Measurements from ENCODE around the gene TRIM31.

Gene TRIM31

GRCh38 chr6:30136570-30137286 is 23.8 kb upstream of the TRIM31 start:
- no peak overlapping the region for H3K9ac ChIP-seq (ENCODE audit: low read length)
- H3K27me3 ChIP-seq (replicated peaks; ENCODE audit: insufficient read depth, low read length): peaks cover 30% of the 10 kb centered on the region
- no peaks in the 10 kb centered on the region for H3K9me2 ChIP-seq (replicated peaks; ENCODE audit: insufficient read depth, low read length)
- H3K36me3 ChIP-seq (replicated peaks; ENCODE audit: insufficient read depth, low read length): no peaks in the 10 kb centered on the region
- H3F3A ChIP-seq (ENCODE audit: insufficient read depth, low read length): peaks cover 4% of the 10 kb centered on the region; the same call in 1 of the 2 replicates
- H4K20me1 ChIP-seq (ENCODE audit: insufficient read depth, low read length): no peaks in the 10 kb centered on the region
- H3K27ac ChIP-seq (ENCODE audit: low read length): no peak overlapping the region
- H3K4me2 ChIP-seq (ENCODE audit: low read depth, low read length): peak overlapping the region; percentile 55; the same call in 1 of the 2 replicates
- no peak for TF ChIP-seq CTCF (IDR thresholded peaks at IDR 0.05; ENCODE audit: low read length)
- no peak for TF ChIP-seq EZH2phosphoT487 (IDR thresholded peaks at IDR 0.05; ENCODE audit: low read length)
- no peak for TF ChIP-seq EZH2 (optimal IDR thresholded peaks at IDR 0.05; ENCODE audit: low read depth, low read length)
- no peak overlapping the region for H2AFZ ChIP-seq (ENCODE audit: low read length)
- H3K4me3 ChIP-seq (ENCODE audit: low read length): no peak overlapping the region
- no peaks in the 10 kb centered on the region for H3K9me3 ChIP-seq (replicated peaks; ENCODE audit: insufficient read depth, low read length)
- peaks cover 19% of the 10 kb centered on the region for H3K4me1 ChIP-seq (ENCODE audit: low read length)
- peak; percentile 77 for DNase-seq
- H3K79me2 ChIP-seq (ENCODE audit: low read length): no peaks in the 10 kb centered on the region

- no peaks in the 10 kb centered on the region for H3K36me3 ChIP-seq (replicated peaks; ENCODE audit: insufficient read depth, low read length)
- H3K9ac ChIP-seq (ENCODE audit: low read length): no peak within 1 kb of the TSS
- no peaks in the 10 kb centered on the region for H3K9me2 ChIP-seq (replicated peaks; ENCODE audit: insufficient read depth, low read length)
- peaks cover 6% of the 10 kb centered on the region for H3F3A ChIP-seq (ENCODE audit: insufficient read depth, low read length)
- H3K4me2 ChIP-seq (ENCODE audit: low read depth, low read length): peak within 1 kb of the TSS; percentile 55; the same call in 1 of the 2 replicates
- no peaks in the 10 kb centered on the region for H3K9me3 ChIP-seq (replicated peaks; ENCODE audit: insufficient read depth, low read length)
- no peak for TF ChIP-seq EZH2 (optimal IDR thresholded peaks at IDR 0.05; ENCODE audit: low read depth, low read length)
- no peak within 1 kb of the TSS for H2AFZ ChIP-seq (ENCODE audit: low read length)
- H3K79me2 ChIP-seq (ENCODE audit: low read length): no peaks in the 10 kb centered on the region
- no peak within 1 kb of the TSS for H3K27ac ChIP-seq (ENCODE audit: low read length)
- peaks cover 35% of the 10 kb centered on the region for H3K27me3 ChIP-seq (replicated peaks; ENCODE audit: insufficient read depth, low read length)
- DNase-seq: no peak
- H4K20me1 ChIP-seq (ENCODE audit: insufficient read depth, low read length): no peaks in the 10 kb centered on the region
- H3K4me1 ChIP-seq (ENCODE audit: low read length): peaks cover 19% of the 10 kb centered on the region
- no peak within 1 kb of the TSS for H3K4me3 ChIP-seq (ENCODE audit: low read length)
These were observed 22.9 kb upstream of the TRIM31 start, which contains the start of gene TRIM40 for GRCh38 chr6:30135757-30136156. TSS of gene TRIM40 (plus strand) at chr6:30136140. CDS start at chr6:30137037, 897 bp downstream.

DNA sequence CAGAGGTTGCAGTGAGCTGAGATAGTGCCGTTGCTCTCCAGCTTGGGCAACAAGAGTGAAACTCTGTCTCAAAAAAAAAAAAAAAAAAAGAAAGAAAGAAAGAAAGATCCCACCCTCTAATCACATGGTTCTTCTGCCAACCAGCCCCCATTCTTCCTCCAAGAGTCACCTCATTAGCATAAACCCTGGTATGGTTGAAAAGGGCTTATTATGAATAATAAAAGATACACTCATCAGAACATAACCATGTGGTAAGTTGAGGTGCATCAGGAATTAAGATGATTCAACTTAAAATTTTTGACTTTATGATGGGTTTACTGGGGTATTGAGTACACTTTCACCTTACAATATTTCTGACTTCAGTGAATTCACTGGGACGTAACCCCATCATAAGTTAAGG is 22.3 kb upstream of the TRIM31 start:
- H3K27ac ChIP-seq (ENCODE audit: low read length): no peak overlapping the region

More for the DNA sequence above, 22.3 kb upstream of the TRIM31 start:
- H3F3A ChIP-seq (ENCODE audit: insufficient read depth, low read length): peaks cover 11% of the 10 kb centered on the region
- H4K20me1 ChIP-seq (ENCODE audit: insufficient read depth, low read length): no peaks in the 10 kb centered on the region
- no peaks in the 10 kb centered on the region for H3K9me2 ChIP-seq (replicated peaks; ENCODE audit: insufficient read depth, low read length)
- H3K4me3 ChIP-seq (ENCODE audit: low read length): no peak overlapping the region
- H3K9me3 ChIP-seq (replicated peaks; ENCODE audit: insufficient read depth, low read length): no peaks in the 10 kb centered on the region
- no peak overlapping the region for H3K4me2 ChIP-seq (ENCODE audit: low read depth, low read length)
- no peak overlapping the region for H2AFZ ChIP-seq (ENCODE audit: low read length)
- no peak for DNase-seq
- no peaks in the 10 kb centered on the region for H3K36me3 ChIP-seq (replicated peaks; ENCODE audit: insufficient read depth, low read length)
- TF ChIP-seq EZH2phosphoT487 (IDR thresholded peaks at IDR 0.05; ENCODE audit: low read length) (no peak), CTCF (IDR thresholded peaks at IDR 0.05; ENCODE audit: low read length) (no peak), EZH2 (optimal IDR thresholded peaks at IDR 0.05; ENCODE audit: low read depth, low read length) (no peak)
- H3K9ac ChIP-seq (ENCODE audit: low read length): no peak overlapping the region
- H3K27me3 ChIP-seq (replicated peaks; ENCODE audit: insufficient read depth, low read length): peaks cover 35% of the 10 kb centered on the region
- H3K79me2 ChIP-seq (ENCODE audit: low read length): no peaks in the 10 kb centered on the region
- peaks cover 24% of the 10 kb centered on the region for H3K4me1 ChIP-seq (ENCODE audit: low read length)
